GM12865 (cell line): ENCODE results near the gene SYTL3.
"Not testable (repeated sequence)": the region's sequence is repeated elsewhere in the genome, so short reads cannot be mapped to it uniquely, and the experiment has no call there.

Experiments
- DNase-seq: peaks from one replicate; pipeline ENCODE4 v3.0.0; 2010; ENCODE audit warnings: low read depth
- H3K4me3 ChIP-seq: 2 replicates; pipeline ENCODE4 v1.5.1; 2011; ENCODE audit warnings: mild to moderate bottlenecking, low read depth, low read length, control low read depth
- TF ChIP-seq, protein P1 (sequence below): IDR thresholded peaks from 2 replicates; pipeline ENCODE4 v1.5.1; 2011; ENCODE audit warnings: low read length, control low read depth, low read depth, inconsistent platforms; ENCODE audit not compliant: insufficient read depth; ENCODE audit errors: missing control alignments

SYTL3 gene

GRCh38 chr6:158653577-158654354 is 3.9 kb downstream of the SYTL3 start:
- DNase-seq, result peak; percentile 92

GRCh38 chr6:158654498-158654897 is 4.6 kb downstream of the SYTL3 start:
- no peak overlapping the region for H3K4me3 ChIP-seq
- DNase-seq, result no peak
- TF ChIP-seq, protein P1, sequence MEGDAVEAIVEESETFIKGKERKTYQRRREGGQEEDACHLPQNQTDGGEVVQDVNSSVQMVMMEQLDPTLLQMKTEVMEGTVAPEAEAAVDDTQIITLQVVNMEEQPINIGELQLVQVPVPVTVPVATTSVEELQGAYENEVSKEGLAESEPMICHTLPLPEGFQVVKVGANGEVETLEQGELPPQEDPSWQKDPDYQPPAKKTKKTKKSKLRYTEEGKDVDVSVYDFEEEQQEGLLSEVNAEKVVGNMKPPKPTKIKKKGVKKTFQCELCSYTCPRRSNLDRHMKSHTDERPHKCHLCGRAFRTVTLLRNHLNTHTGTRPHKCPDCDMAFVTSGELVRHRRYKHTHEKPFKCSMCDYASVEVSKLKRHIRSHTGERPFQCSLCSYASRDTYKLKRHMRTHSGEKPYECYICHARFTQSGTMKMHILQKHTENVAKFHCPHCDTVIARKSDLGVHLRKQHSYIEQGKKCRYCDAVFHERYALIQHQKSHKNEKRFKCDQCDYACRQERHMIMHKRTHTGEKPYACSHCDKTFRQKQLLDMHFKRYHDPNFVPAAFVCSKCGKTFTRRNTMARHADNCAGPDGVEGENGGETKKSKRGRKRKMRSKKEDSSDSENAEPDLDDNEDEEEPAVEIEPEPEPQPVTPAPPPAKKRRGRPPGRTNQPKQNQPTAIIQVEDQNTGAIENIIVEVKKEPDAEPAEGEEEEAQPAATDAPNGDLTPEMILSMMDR, result no peak

More at GRCh38 chr6:158653577-158654354, 3.9 kb downstream of the SYTL3 start:
- H3K4me3 ChIP-seq, result no peak overlapping the region
- TF ChIP-seq, protein P1, result no peak

GRCh38 chr6:158654960-158655489 is 5.2 kb downstream of the SYTL3 start:
- no peak for DNase-seq
- TF ChIP-seq, protein P1, result no peak
- no peak overlapping the region for H3K4me3 ChIP-seq

- no peak for DNase-seq
- H3K4me3 ChIP-seq, result no peak overlapping the region
- TF ChIP-seq, protein P1, result no peak
Observed at GRCh38 chr6:158655569-158656450, 6.0 kb downstream of the SYTL3 start.

GRCh38 chr6:158656986-158657385 is 7.1 kb downstream of the SYTL3 start:
- not testable (repeated sequence) for DNase-seq, H3K4me3 ChIP-seq

GRCh38 chr6:158660333-158660754 is 10.5 kb downstream of the SYTL3 start:
- TF ChIP-seq, protein P1, result peak; percentile 42
- no peak overlapping the region for H3K4me3 ChIP-seq
- DNase-seq, result peak; percentile 59

DNA sequence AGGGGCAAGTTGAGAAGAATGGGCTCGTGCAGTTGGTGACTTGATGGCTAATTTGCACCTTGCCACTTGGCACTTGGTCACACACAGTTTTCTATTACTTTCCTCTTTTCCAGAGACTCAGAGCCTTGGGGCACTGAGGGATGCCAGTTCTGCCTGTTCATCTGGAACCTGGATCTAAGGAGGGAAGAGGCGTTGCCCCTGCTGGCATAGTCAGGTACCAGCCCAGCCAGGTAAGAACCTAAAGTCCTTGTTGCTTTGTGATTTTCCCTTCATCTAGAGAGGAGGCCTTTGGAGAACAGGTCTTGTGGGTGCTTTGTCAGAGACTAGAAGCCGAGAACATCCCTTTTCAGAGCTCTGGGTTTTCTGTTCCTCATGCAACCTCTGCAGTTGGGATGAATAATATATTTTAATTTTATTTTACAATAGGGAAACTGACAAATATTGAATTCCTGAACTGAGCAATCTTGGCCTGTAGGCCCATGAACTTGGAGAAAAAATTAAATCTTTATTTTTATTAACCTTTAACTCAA is 11.4 kb downstream of the SYTL3 start:
- DNase-seq, result no peak
- TF ChIP-seq, protein P1, result no peak
- H3K4me3 ChIP-seq, result no peak overlapping the region
